ENCODE results near the gene ATP1A3.

The ATP1A3 gene

GRCh38 chr19:41917676-41918075, 76.4 kb downstream of the ATP1A3 start:
- no peak overlapping the region for H3K27ac Mint-ChIP-seq (ENCODE audit: low read depth)
- H3K4me1 Mint-ChIP-seq = peaks cover 10% of the 10 kb centered on the region
- ATAC-seq (replicated peaks; ENCODE audit: extremely low read depth, poor library complexity, severe bottlenecking) (no peak), DNase-seq (ENCODE audit: low spot score in 2 of 2) (no peak)
- no peaks in the 10 kb centered on the region for H3K36me3 Mint-ChIP-seq (ENCODE audit: insufficient read depth)
- H3K9me3 Mint-ChIP-seq = no peaks in the 10 kb centered on the region
- no peak overlapping the region for H3K4me3 Mint-ChIP-seq
- peaks cover 28% of the 10 kb centered on the region for H3K27me3 Mint-ChIP-seq

All from central memory CD8-positive, alpha-beta T cell (primary cell).